Type B pancreatic cell (in vitro differentiated cells): ENCODE measurements around the gene LASP1. TPM values are rescaled to one million over a fixed set of nuclear protein-coding genes. Genes with fewer than 3 reads are reported as not detected.
A peak's percentile ranks its signal among the peaks of the same experiment; 100 is the strongest.

Experiments
- DNase-seq: peaks from one replicate; pipeline ENCODE4 v3.0.0; 2021; ENCODE audit warnings: mixed read lengths; ENCODE audit not compliant: unreplicated experiment; ENCODE audit errors: extremely low spot score
- H3K27ac Mint-ChIP-seq: 2 replicates; pipeline ENCODE4 v1.8.0; 2021; ENCODE audit warnings: mild to moderate bottlenecking, mixed read lengths
- H3K27me3 Mint-ChIP-seq: 2 replicates; pipeline ENCODE4 v1.8.0; 2021; ENCODE audit warnings: mixed read lengths
- H3K36me3 Mint-ChIP-seq: 2 replicates; pipeline ENCODE4 v1.8.0; 2021; ENCODE audit warnings: mixed read lengths
- H3K4me1 Mint-ChIP-seq: one replicate; pipeline ENCODE4 v1.8.0; 2021; ENCODE audit warnings: mixed read lengths; ENCODE audit not compliant: unreplicated experiment
- H3K4me3 Mint-ChIP-seq: 2 replicates; pipeline ENCODE4 v1.8.0; 2021; ENCODE audit warnings: mild to moderate bottlenecking, mixed read lengths
- H3K9me3 Mint-ChIP-seq: 2 replicates; pipeline ENCODE4 v1.8.0; 2021; ENCODE audit warnings: mixed read lengths
- CTCF ChIP-seq: fragments of 200-600 bp; sonication (generic); conservative IDR thresholded peaks from 2 replicates; pipeline ENCODE4 v1.5.0; 2021; ENCODE audit warnings: antibody characterized with exemption, mild to moderate bottlenecking
- total RNA-seq: library from RNA; stranded (reverse); gene quantifications from 2 replicates; pipeline ENCODE4 v1.2.1, GENCODE V29; 2021; ENCODE audit warnings: low replicate concordance

The LASP1 gene
- total RNA-seq, 1 donor from 2014 or later, result 159 TPM

DNA sequence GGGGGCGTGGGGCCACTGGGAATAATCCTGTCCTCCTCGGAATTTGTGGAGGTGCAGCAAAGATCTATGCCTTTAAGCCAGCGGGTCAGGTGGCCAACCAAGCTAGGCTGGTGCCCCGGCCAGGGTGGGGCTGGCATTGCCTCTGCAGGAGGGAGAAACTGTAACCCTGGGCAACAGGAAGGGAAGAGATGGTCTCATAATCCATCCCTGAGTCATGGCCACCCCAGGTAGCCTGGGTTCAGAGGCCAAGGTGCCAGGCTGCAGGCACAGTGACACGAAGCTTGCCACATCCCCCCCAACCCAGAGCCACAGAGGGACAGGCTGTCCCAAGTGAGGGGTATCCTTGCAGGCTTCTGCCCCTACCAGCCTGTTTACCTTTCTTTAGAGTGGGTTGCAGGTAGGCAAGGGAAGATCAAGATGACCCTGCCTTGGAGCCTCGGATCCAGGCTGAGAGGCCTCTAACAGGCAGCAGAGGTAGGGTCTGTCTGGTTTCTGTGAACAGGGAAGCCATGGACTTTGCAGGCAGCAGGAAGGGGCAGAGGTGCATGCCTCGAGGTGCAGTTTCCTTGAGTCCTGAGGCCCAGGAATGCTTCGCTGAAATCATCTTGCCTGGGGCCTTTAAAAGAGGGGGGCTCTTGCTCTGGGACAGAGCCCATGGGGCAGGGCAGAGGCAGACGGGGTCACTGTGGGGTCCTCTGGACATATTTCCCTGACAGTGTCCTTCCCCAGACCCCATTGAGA lies 4.0 kb downstream of the LASP1 start:
- Mint-ChIP-seq H3K27ac (peak overlapping the region; percentile 96), H3K27me3 (peaks cover 6% of the 10 kb centered on the region), H3K36me3 (peaks cover 14% of the 10 kb centered on the region), H3K4me3 (peak overlapping the region; percentile 96), H3K4me1 (peaks cover 53% of the 10 kb centered on the region), H3K9me3 (no peaks in the 10 kb centered on the region)
- DNase-seq, result no peak
- TF ChIP-seq CTCF, result no peak

DNA sequence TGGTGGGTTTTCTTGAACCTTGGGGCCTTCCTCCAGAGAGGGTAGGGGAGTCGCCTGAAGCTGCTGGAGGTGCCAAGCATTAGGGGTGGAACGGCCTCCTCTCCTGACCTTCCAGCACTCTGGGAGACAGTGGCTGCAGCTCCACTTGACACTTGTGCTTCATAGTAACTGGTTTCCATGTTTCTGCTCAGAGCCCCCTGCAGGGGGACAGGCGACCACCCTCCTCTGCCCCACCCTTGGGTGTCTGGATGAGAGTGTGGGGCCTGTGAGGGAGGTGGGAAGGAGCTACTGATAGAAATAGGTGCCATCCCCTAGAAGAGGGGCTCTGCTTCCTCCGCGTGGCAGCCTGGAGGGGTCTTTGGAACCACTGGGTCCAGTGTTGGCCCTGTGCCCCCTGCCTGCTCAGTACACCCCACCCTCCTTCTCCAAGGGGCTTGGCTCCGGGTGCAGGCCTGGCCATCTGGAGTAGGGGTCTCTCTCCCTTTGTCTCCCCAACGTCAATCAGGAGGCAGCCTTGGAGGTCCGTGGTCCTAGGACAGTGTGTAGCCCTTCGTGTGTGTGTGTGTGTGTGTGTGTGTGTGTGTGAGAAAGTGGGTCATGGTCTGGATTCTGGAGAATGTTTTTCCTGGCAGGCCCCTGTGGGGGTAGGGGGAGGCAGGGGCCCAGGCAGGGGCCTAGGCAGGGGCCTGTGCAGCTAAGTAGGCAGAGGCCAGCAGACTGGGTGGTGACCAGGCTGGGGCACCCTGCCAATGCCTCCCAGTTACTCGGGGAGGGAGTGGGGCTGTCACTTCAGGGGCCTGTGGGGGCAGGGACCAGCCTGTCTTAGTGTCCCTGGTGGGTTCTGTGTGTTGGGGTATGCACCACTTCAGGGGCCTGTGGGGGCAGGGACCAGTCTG lies 4.9 kb downstream of the LASP1 start:
- Mint-ChIP-seq H3K27ac (peak overlapping the region; percentile 96), H3K36me3 (peaks cover 17% of the 10 kb centered on the region), H3K4me1 (peaks cover 53% of the 10 kb centered on the region), H3K4me3 (peak overlapping the region; percentile 31), H3K27me3 (no peaks in the 10 kb centered on the region), H3K9me3 (no peaks in the 10 kb centered on the region)
- TF ChIP-seq CTCF, result no peak
- DNase-seq, result no peak

DNA sequence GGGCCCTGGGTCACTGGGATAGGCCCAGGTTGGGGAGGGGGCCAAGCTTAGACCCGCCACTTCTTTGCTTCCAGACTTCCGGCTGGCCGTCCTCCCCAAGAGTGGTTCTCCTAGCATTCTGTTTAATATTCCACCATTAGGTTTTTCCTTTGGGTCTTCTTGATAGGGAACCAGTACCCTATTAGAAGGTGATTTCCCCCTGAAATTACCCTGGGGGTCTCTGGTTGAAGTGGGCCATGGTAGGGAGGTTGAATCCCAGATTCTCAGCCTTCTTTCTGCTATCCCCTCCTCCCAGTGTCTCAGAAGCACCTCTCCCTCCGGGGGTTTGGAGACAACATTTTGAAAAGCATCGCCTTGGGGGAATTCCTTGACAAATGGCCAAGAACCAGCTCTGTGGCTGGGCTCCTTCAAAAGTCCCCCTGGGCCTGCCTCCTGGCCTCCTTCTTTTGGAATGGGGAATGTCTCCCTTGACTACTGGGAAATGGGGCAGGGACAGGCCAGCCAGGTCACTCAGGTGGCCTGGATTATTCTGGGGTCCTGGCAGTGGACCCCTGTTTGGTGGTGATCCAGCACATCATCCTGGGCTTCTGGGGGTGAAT lies 5.7 kb downstream of the LASP1 start:
- peaks cover 18% of the 10 kb centered on the region for H3K36me3 Mint-ChIP-seq
- H3K27ac Mint-ChIP-seq, result peak overlapping the region; percentile 72
- peak overlapping the region; percentile 31 for H3K4me3 Mint-ChIP-seq
- H3K4me1 Mint-ChIP-seq, result peaks cover 61% of the 10 kb centered on the region
- no peak for TF ChIP-seq CTCF
- H3K9me3 Mint-ChIP-seq, result no peaks in the 10 kb centered on the region
- DNase-seq, result no peak
- H3K27me3 Mint-ChIP-seq, result no peaks in the 10 kb centered on the region

- Mint-ChIP-seq H3K9me3 (no peaks in the 10 kb centered on the region), H3K4me1 (peaks cover 61% of the 10 kb centered on the region), H3K4me3 (no peak overlapping the region), H3K36me3 (peaks cover 21% of the 10 kb centered on the region), H3K27ac (peak overlapping the region; percentile 68), H3K27me3 (no peaks in the 10 kb centered on the region)
- DNase-seq, result no peak
- no peak for TF ChIP-seq CTCF
Measured at GRCh38 chr17:38877130-38877851, 7.4 kb downstream of the LASP1 start.

GRCh38 chr17:38879878-38880665 lies 10.2 kb downstream of the LASP1 start:
- peaks cover 29% of the 10 kb centered on the region for H3K36me3 Mint-ChIP-seq
- no peak for TF ChIP-seq CTCF
- H3K9me3 Mint-ChIP-seq, result no peaks in the 10 kb centered on the region
- no peaks in the 10 kb centered on the region for H3K27me3 Mint-ChIP-seq
- DNase-seq, result no peak
- peak overlapping the region; percentile 82 for H3K4me3 Mint-ChIP-seq
- peak overlapping the region; percentile 96 for H3K27ac Mint-ChIP-seq
- peaks cover 53% of the 10 kb centered on the region for H3K4me1 Mint-ChIP-seq
